Caki2 (cell line): Measurements from ENCODE around the gene OLFM1. TPM values are rescaled to one million over a fixed set of nuclear protein-coding genes. Genes with fewer than 3 reads are reported as not detected.
A peak's percentile ranks its signal among the peaks of the same experiment; 100 is the strongest.

Experiments used
- DNase-seq: peaks from one replicate; pipeline ENCODE4 v3.0.0-alpha.2; 2015; ENCODE audit warnings: low read depth
- in situ Hi-C: cut with HindIII; loops from 2 replicates; pipeline ENCODE4 v1.10.0; 2016; ENCODE audit warnings: low sequenced_read_pairs, low pct_unique_long_range_greater_than_20kb, mixed read lengths
- total RNA-seq: library from RNA; depleted of rRNA; stranded (reverse); fragments of >200 nt; shearing (Covaris generic); gene quantifications from 2 replicates; pipeline ENCODE4 v1.2.3, GENCODE V29; 2014; ENCODE audit warnings: low replicate concordance

Gene OLFM1
- total RNA-seq, 1 experiment from 2014 or later, result 2.6 TPM

GRCh38 chr9:135084881-135085760, 2.3 kb upstream of the OLFM1 start:
- DNase-seq, result no peak
- in situ Hi-C loops, result no loop called here

DNA sequence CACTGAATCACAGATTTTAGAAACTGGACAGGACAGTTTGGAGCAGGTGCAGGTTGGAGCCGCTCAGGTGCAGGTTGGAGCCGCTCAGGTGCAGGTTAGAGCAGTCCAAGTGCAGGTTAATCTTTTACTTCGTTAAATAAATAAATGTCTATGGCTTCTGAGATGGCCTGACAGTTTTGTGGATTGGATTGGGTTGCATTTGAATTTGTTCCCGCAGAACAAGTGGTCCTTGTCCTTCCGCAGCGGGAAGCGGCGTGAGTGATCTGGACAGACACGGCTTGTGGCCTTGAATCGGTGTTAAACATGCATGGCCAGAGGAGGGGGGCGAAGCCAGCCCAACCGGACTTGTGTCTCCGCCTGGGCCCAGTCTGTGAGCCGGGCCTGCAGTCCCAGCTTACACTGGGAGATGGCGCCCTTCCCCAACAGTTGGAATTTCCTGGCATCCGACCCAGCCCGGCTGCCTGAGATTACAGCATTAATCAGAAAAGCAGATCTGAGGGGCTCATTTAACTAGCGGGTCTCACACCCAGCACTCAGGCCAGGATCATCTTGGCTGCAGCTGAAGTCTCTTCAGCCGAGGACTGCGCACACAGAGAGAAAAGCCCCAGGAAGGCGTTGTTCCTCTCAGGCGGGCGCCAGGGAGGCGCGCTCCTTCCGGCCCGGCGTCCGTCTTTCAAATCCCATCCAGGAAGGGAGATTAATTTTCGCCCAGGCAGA, 1.5 kb upstream of the OLFM1 start:
- in situ Hi-C loops, result no loop called here
- DNase-seq, result peak; percentile 60

- in situ Hi-C loops, result no loop called here
- no peak for DNase-seq
Observed at GRCh38 chr9:135086597-135087488, 625 bp upstream of the OLFM1 start.

- in situ Hi-C loops, result no loop called here
- DNase-seq, result no peak
Observed at GRCh38 chr9:135087899-135088347, 455 bp downstream of the OLFM1 start.

GRCh38 chr9:135088348-135088978, 995 bp downstream of the OLFM1 start:
- in situ Hi-C loops, result no loop called here

GRCh38 chr9:135088979-135089847, 1.7 kb downstream of the OLFM1 start:
- in situ Hi-C loops, result no loop called here
- no peak for DNase-seq

More at GRCh38 chr9:135088348-135088978, 995 bp downstream of the OLFM1 start:
- no peak for DNase-seq

GRCh38 chr9:135090081-135090480, 2.6 kb downstream of the OLFM1 start:
- no peak for DNase-seq
- in situ Hi-C loops, result no loop called here

DNA sequence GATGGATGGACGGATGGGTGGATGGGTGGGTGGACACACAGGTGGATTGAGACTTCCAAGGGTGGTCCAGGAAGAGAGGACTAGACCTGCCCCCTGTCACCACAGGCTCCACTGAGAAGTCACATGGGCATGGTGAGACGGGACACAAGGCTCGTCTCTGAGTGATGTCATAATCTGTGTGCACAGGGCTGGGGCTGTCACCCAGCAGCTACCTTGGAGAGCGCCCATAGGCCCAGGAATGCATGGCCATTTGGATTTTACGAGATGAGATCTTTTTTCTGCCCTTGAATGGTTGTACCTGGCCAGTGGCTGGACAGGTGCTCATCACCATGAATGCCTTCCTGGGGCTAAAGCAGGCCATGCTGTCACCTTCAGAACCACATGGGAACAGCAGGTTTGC, 3.1 kb downstream of the OLFM1 start:
- DNase-seq, result no peak
- in situ Hi-C loops, result no loop called here

GRCh38 chr9:135091545-135091944, 4.1 kb downstream of the OLFM1 start:
- in situ Hi-C loops, result no loop called here
- DNase-seq, result no peak

DNA sequence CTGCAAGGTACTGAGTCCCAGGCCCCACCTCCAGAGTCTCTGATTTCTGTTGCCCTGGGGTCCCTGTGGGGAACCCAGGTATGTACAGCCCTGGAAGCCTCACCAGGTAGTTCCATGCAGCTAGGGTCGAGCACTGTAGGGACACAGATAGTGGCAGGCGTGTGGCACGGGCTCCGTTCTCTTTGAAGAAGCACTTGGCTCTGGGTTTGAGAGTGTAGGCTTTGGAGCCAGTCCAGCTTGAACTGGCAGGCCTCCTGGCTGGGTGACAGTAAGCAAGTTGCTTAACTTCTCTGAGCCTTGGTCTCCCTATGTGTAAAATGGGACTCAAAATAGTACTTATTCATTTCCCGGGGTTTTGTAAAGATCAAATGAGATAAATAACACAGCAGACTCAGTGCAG, 5.6 kb downstream of the OLFM1 start:
- DNase-seq, result no peak
- in situ Hi-C loops, result no loop called here

GRCh38 chr9:135093911-135094584, 6.6 kb downstream of the OLFM1 start:
- in situ Hi-C loops, result no loop called here
- DNase-seq, result no peak

DNA sequence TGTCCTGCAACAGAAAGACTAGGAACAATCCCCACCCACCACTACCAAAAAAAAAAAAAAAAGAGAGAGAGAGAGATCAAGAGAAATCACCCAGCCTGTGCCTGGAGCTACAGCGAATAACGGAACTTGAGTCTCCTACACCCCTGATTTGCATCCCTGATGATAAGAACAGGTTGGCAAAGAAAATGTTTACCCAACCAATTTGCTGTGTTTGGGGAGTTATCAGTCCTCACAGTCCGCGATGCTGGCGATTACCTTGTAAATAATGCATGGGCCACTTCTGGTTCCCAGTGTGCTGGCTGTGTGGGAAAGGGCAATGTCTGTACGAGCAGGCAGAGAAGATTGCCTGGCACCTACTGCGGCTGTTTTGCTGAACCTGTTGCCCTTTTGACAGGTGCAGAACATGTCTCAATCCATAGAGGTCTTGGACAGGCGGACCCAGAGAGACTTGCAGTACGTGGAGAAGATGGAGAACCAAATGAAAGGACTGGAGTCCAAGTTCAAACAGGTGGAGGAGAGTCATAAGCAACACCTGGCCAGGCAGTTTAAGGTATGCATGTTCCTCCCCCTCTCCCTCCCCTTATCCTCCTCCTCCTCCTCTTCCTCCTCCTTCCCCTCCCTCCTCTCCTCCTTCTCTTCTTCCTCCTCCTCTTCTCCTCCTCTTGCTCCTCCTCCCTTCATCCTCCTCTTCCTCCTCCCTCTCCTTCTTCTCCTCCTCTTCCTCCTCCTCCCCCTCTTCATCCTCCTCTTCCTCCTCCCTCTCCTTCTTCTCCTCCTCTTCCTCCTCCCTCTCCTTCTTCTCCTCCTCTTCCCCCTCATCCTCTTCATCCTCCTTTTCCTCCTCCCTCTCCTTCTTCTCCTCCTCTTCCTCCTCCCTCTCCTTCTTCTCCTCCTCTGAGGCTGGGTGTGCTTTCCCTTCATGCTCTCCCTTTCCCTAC, 8.3 kb downstream of the OLFM1 start:
- DNase-seq, result no peak
- in situ Hi-C loops, result no loop called here

DNA sequence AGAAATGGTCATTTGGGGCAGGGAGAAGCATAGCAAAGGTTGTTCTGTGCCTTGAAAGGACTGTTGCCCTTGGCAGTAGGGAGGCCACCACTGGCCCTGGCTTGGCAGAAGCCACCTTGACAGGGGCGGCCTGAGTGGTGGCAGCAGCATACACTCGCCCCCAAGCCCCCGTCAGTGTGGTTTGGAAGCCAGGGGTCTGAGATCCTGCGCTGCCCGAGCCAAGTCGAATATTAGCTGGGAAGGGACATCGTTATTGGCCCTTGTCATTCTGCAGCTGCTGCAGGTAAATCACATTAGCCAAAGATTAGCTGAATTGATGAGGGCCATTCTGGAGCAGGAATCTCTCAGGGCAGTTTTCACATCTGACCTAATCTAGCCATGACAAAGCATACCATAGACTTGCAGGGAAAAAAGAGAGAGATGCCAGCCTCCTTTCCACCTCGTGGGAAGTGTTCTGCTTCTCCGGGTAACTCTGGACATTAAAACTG, 9.0 kb downstream of the OLFM1 start:
- in situ Hi-C loops, result no loop called here
- DNase-seq, result no peak

- in situ Hi-C loops, result no loop called here
- DNase-seq, result peak; percentile 46
Observed at GRCh38 chr9:135098400-135099105, 11.1 kb downstream of the OLFM1 start.

- no peak for DNase-seq
- in situ Hi-C loops, result no loop called here
Observed at GRCh38 chr9:135099574-135099973, 12.1 kb downstream of the OLFM1 start.
